ENCODE measurements around the gene PIK3AP1. TPM values are rescaled to one million over a fixed set of nuclear protein-coding genes. Genes with fewer than 3 reads are reported as not detected.

Gene PIK3AP1
- total RNA-seq, 2 donors from 2014 or later, result 3.8 to 15.6 TPM

DNA sequence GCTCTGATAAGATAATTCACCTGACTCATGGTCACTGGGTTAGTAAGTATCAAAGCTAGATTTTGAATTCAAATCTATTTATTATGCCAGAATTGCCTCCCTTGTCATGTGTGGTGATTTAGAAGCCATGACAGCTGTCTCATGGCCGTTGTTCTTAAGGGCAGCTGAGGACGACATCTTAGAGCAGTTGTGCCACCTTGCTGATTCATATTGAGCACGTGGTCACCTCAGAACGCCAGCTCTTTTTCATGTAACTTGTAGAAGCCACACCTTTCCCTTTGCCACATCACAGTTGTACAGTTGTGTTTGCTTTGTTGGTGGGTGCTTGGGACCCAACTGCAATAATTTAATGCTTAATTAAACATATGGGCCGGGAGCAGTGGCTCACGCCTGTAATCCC, 4.3 kb upstream of the PIK3AP1 start:
- 83% methylated on average over 6 of the region's 6 CpGs for WGBS
- Histone ChIP-seq H3K36me3 (no peaks in the 10 kb centered on the region), H3K9me3 (no peaks in the 10 kb centered on the region), H3K4me1 (replicated peaks) (no peaks in the 10 kb centered on the region), H3K27me3 (replicated peaks; ENCODE audit: insufficient read depth) (no peaks in the 10 kb centered on the region), H3K4me3 (no peak overlapping the region), H3K27ac (no peak overlapping the region)
- TF ChIP-seq POLR2AphosphoS5 (IDR thresholded peaks at IDR 0.05) (no peak), POLR2A (IDR thresholded peaks at IDR 0.05) (no peak)
- TF ChIP-seq, protein P1, sequence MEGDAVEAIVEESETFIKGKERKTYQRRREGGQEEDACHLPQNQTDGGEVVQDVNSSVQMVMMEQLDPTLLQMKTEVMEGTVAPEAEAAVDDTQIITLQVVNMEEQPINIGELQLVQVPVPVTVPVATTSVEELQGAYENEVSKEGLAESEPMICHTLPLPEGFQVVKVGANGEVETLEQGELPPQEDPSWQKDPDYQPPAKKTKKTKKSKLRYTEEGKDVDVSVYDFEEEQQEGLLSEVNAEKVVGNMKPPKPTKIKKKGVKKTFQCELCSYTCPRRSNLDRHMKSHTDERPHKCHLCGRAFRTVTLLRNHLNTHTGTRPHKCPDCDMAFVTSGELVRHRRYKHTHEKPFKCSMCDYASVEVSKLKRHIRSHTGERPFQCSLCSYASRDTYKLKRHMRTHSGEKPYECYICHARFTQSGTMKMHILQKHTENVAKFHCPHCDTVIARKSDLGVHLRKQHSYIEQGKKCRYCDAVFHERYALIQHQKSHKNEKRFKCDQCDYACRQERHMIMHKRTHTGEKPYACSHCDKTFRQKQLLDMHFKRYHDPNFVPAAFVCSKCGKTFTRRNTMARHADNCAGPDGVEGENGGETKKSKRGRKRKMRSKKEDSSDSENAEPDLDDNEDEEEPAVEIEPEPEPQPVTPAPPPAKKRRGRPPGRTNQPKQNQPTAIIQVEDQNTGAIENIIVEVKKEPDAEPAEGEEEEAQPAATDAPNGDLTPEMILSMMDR (IDR thresholded peaks at IDR 0.05), result no peak
- intact Hi-C loops (cut with DNase I), result loop anchor here (10.0 kb wide), 1 partner anchor 80 kb away; no protein-coding TSS in a partner anchor
- no peak for DNase-seq (ENCODE audit: low spot score)

DNA sequence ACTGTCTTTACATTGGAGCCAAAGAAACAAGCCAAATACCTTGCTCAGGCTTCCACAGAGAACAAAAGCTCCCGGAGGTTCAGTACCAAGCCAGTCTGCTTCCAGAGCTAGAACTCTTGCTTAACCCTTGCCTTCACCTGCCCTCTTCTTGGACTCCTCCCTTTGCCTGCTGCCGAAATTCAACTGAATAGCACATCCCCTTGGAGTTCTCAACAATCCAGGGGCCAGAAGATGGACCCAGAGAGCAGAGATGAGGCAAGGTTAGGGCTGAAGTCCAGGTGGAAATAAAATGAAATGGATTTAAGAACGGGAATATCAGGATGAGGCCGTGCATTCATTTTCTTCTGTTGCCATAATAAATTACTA, 876 bp upstream of the PIK3AP1 start:
- no peaks in the 10 kb centered on the region for H3K27me3 ChIP-seq (replicated peaks; ENCODE audit: insufficient read depth)
- no peaks in the 10 kb centered on the region for H3K36me3 ChIP-seq
- H3K4me3 ChIP-seq, result no peak overlapping the region
- intact Hi-C loops (cut with DNase I), result loop anchor here (10.0 kb wide), 1 partner anchor 76 kb away; no protein-coding TSS in a partner anchor
- no peak for DNase-seq (ENCODE audit: low spot score)
- no peak overlapping the region for H3K27ac ChIP-seq
- no peaks in the 10 kb centered on the region for H3K4me1 ChIP-seq (replicated peaks)
- TF ChIP-seq, protein P1 (IDR thresholded peaks at IDR 0.05), result no peak
- no peak for TF ChIP-seq POLR2A (IDR thresholded peaks at IDR 0.05)
- WGBS, result 41% methylated on average over 4 of the region's 4 CpGs
- no peaks in the 10 kb centered on the region for H3K9me3 ChIP-seq

DNA sequence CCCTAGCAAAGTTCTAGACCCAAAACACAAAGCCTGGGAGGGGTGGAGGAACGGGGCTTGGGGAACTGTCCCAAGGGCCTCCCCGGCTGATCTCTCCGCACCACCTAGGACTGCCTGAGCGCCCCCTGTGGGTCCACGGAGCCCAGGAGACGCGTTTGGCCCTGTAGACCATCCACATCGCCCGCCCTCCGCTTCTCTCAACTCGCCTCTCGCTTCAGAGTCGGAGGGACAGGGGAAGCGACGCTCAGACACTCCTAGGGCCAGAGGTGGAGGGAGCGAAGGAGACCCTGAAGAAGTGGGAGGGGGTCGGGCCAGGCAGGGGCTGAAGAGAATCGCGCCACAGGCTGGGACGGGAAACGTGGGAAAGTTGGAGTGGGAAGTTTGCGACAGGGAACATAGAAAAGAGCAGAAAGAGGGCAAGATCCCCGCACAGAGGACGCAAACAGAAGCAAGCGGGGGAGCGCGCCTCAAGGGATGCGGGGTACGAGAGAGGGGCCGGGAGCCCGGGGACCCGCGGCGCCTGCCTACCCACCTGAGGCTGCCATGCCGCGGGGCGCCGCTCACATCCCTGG, 378 bp downstream of the PIK3AP1 start:
- H3K27ac ChIP-seq, result peak overlapping the region; percentile 28 to 43
- WGBS, result 10% methylated on average over 38 of the region's 38 CpGs
- TF ChIP-seq POLR2A (IDR thresholded peaks at IDR 0.05), result no peak
- TF ChIP-seq, protein P1 (IDR thresholded peaks at IDR 0.05), result peak in 1 of 4 experiments; percentile 20
- TF ChIP-seq POLR2AphosphoS5 (IDR thresholded peaks at IDR 0.05), result no peak

DNA sequence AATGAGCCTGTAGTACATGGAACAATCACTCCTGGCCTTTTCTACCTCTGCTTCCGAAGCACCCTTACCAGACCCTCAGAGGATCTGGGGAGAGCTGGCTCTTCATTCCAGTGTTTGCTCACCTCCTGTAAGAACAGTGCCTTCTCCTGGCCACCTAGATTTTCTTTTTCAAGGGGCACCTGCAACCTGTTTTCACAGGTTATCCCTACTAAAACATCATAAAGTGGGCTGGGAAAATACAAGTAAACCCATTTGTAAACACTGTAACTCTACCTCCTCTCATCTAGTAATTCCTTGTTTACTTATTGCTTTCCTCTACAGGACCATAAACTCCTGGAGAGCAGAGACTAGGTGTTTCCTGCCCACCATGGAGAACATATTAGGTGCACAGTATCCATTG, 1.1 kb downstream of the PIK3AP1 start:
- Histone ChIP-seq H3K27ac (no peak overlapping the region), H3K4me1 (replicated peaks) (no peaks in the 10 kb centered on the region), H3K9me3 (no peaks in the 10 kb centered on the region), H3K4me3 (no peak overlapping the region), H3K36me3 (no peaks in the 10 kb centered on the region), H3K27me3 (replicated peaks; ENCODE audit: insufficient read depth) (no peaks in the 10 kb centered on the region)
- WGBS, result 71% methylated on average over 1 of the region's 1 CpG
- no peak for DNase-seq (ENCODE audit: low spot score)
- intact Hi-C loops (cut with DNase I), result no loop called here
- TF ChIP-seq, protein P1 (IDR thresholded peaks at IDR 0.05), result no peak
- TF ChIP-seq POLR2AphosphoS5 (IDR thresholded peaks at IDR 0.05), result peak; percentile 16

More for the DNA sequence above, 378 bp downstream of the PIK3AP1 start:
- H3K4me3 ChIP-seq, result peak overlapping the region; percentile 41 to 56
- no peak for DNase-seq (ENCODE audit: low spot score)
- H3K36me3 ChIP-seq, result no peaks in the 10 kb centered on the region
- H3K4me1 ChIP-seq (replicated peaks), result no peaks in the 10 kb centered on the region
- no peaks in the 10 kb centered on the region for H3K27me3 ChIP-seq (replicated peaks; ENCODE audit: insufficient read depth)
- intact Hi-C loops (cut with DNase I), result loop anchor here (10.0 kb wide), 1 partner anchor 75 kb away; no protein-coding TSS in a partner anchor
- H3K9me3 ChIP-seq, result no peaks in the 10 kb centered on the region

DNA sequence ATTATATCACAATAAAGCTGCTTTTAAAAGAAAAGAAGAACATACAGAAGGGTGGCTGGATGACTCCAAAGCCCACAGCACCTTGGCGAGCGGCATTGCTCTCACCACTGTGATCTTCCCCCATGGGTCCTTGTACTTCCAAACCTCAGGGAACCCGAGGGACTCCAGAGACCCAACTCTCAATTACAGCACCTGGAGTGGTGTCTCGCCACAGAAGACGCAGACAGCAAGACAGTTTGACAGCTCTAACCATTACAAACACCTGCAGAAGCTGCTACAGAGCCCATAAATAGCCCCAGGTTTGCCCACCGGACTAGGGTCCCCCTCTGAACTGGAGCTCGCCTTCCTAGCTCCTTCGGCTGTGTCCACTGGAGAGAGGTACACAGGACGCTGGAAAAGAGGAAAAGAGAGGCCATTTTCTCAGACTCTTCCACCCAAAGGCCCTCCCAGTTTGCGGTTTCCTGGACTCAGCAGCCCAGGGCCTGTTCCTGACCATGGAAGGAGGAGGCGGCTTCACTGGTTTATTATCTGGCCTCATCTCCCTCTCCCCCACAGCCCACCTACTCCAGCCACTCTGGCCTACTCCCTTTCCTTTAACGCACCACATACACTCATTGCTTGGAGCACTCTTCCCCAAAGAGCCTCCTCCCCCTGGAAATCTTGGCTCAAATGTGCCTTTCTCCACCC, 1.9 kb downstream of the PIK3AP1 start:
- no peak overlapping the region for H3K27ac ChIP-seq
- no peak overlapping the region for H3K4me3 ChIP-seq
- no peaks in the 10 kb centered on the region for H3K27me3 ChIP-seq (replicated peaks; ENCODE audit: insufficient read depth)
- no peaks in the 10 kb centered on the region for H3K36me3 ChIP-seq
- TF ChIP-seq POLR2A (IDR thresholded peaks at IDR 0.05) (no peak), POLR2AphosphoS5 (IDR thresholded peaks at IDR 0.05) (no peak)
- TF ChIP-seq, protein P1 (IDR thresholded peaks at IDR 0.05), result no peak
- WGBS, result 95% methylated on average over 12 of the region's 12 CpGs
- no peaks in the 10 kb centered on the region for H3K4me1 ChIP-seq (replicated peaks)
- no peak for DNase-seq (ENCODE audit: low spot score)
- no peaks in the 10 kb centered on the region for H3K9me3 ChIP-seq
- intact Hi-C loops (cut with DNase I), result no loop called here

All from prostate gland (tissue), 2 donors.